DOHH2 (cell line): ENCODE results near the gene SMAD2.

Experiments
- H3F3A ChIP-seq: fragments of 200-600 bp; sonication (generic), shearing (Covaris generic); 2 replicates; pipeline ENCODE4 v1.6.0; 2016; ENCODE audit warnings: antibody characterized with exemption, mild to moderate bottlenecking; ENCODE audit not compliant: control insufficient read depth, insufficient read depth
- H3K27ac ChIP-seq: fragments of 200-600 bp; sonication (generic); 2 replicates; pipeline ENCODE4 v1.5.1; 2014; ENCODE audit warnings: low read depth, mild to moderate bottlenecking, low read length, moderate library complexity
- H3K27me3 ChIP-seq: fragments of 200-600 bp; sonication (generic); 2 replicates; pipeline ENCODE4 v1.6.1; 2014; ENCODE audit warnings: mild to moderate bottlenecking, low read length, mixed read lengths; ENCODE audit not compliant: control insufficient read depth
- H3K36me3 ChIP-seq: fragments of 200-600 bp; sonication (generic); 2 replicates; pipeline ENCODE4 v1.6.1; 2014; ENCODE audit warnings: mild to moderate bottlenecking, low read length, moderate library complexity, mixed read lengths; ENCODE audit not compliant: control insufficient read depth
- H3K4me1 ChIP-seq: fragments of 200-600 bp; sonication (generic); 2 replicates; pipeline ENCODE4 v1.6.1; 2014; ENCODE audit warnings: mild to moderate bottlenecking, low read length, mixed read lengths; ENCODE audit not compliant: control insufficient read depth
- H3K4me2 ChIP-seq: fragments of 200-600 bp; sonication (generic); 2 replicates; pipeline ENCODE4 v1.6.0; 2014; ENCODE audit warnings: mild to moderate bottlenecking, low read length, moderate library complexity
- H3K4me3 ChIP-seq: fragments of 200-600 bp; sonication (generic); 2 replicates; pipeline ENCODE4 v1.5.1; 2014; ENCODE audit warnings: mild to moderate bottlenecking, low read length, mixed read lengths
- H3K79me2 ChIP-seq: fragments of 200-600 bp; sonication (generic); 2 replicates; pipeline ENCODE4 v1.6.1; 2014; ENCODE audit warnings: mild to moderate bottlenecking, low read length, mixed read lengths; ENCODE audit not compliant: control insufficient read depth
- H3K9me2 ChIP-seq: fragments of 200-600 bp; sonication (generic); replicated peaks from 2 replicates; pipeline ENCODE4 v1.6.1; 2014; ENCODE audit warnings: mild to moderate bottlenecking, low read length, mixed read lengths; ENCODE audit not compliant: control insufficient read depth
- H3K9me3 ChIP-seq: fragments of 200-600 bp; sonication (generic); 2 replicates; pipeline ENCODE4 v1.6.1; 2014; ENCODE audit warnings: antibody characterized with exemption, low read length, mixed read lengths; ENCODE audit not compliant: control insufficient read depth, insufficient read depth
- H4K20me1 ChIP-seq: fragments of 200-600 bp; sonication (generic); 2 replicates; pipeline ENCODE4 v1.6.0; 2014; ENCODE audit warnings: low read depth, mild to moderate bottlenecking, antibody characterized with exemption, low read length, moderate library complexity; ENCODE audit not compliant: control insufficient read depth, insufficient read depth
- EZH2phosphoT487 ChIP-seq: fragments of 200-600 bp; sonication (generic); IDR thresholded peaks from 2 replicates; pipeline ENCODE4 v1.6.1; 2017; ENCODE audit warnings: borderline replicate concordance, mild to moderate bottlenecking, antibody characterized with exemption, low read length, moderate library complexity, mixed read lengths
- TF ChIP-seq, protein P1 (sequence below): fragments of 200-600 bp; sonication (generic); IDR thresholded peaks from one replicate; pipeline ENCODE4 v1.5.1; 2014; ENCODE audit warnings: antibody characterized with exemption, mild to moderate bottlenecking, low read depth, low read length; ENCODE audit not compliant: poor library complexity, severe bottlenecking

Gene SMAD2

DNA sequence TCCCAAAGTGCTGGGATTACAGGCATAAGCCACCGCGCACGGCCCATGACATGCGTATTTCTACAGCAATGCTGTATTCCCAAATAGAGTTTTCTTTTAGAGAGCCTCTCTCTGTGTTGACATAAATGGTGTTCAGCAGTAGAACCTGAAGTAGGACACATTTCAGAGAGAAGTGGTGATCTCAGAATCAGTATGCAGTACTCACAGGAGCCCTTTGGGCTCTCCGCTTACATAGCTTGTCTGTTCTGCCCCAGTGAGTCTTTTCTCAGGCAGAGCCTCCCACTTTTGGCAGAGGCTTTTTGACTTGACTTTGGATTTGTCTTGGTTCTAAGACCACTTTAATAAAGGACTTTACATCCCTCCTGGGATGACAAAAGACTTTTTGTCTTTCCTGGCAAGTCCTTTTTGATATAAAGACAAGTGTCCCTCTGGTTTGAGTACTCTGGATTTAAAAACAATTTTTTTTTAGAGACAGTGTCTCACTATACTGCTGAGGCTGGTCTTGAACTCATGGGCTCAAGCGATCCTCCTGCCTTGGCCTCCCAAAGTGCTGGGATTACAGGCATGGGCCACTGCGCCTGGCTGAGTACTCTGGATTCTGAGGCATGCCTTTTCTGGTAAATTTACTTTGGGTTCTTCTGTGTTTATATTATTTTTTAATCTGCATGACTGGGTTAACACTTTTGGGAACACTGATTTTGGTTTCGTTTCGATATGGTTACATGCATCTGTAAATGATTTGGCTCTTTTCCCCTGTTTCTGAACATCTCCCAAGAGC is 113.3 kb downstream of the SMAD2 start:
- no peak for TF ChIP-seq EZH2phosphoT487
- TF ChIP-seq, protein P1, sequence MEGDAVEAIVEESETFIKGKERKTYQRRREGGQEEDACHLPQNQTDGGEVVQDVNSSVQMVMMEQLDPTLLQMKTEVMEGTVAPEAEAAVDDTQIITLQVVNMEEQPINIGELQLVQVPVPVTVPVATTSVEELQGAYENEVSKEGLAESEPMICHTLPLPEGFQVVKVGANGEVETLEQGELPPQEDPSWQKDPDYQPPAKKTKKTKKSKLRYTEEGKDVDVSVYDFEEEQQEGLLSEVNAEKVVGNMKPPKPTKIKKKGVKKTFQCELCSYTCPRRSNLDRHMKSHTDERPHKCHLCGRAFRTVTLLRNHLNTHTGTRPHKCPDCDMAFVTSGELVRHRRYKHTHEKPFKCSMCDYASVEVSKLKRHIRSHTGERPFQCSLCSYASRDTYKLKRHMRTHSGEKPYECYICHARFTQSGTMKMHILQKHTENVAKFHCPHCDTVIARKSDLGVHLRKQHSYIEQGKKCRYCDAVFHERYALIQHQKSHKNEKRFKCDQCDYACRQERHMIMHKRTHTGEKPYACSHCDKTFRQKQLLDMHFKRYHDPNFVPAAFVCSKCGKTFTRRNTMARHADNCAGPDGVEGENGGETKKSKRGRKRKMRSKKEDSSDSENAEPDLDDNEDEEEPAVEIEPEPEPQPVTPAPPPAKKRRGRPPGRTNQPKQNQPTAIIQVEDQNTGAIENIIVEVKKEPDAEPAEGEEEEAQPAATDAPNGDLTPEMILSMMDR = no peak
- no peaks in the 10 kb centered on the region for H3K27me3 ChIP-seq
- no peak overlapping the region for H3K4me2 ChIP-seq
- H3K4me1 ChIP-seq = no peaks in the 10 kb centered on the region
- H4K20me1 ChIP-seq = no peaks in the 10 kb centered on the region
- H3K36me3 ChIP-seq = no peaks in the 10 kb centered on the region
- H3K9me3 ChIP-seq = no peaks in the 10 kb centered on the region
- 0 out of 2 replicates have a peak, but pooled peaks cover 2% of the 10 kb centered on the region for H3F3A ChIP-seq
- no peak overlapping the region for H3K4me3 ChIP-seq
- H3K9me2 ChIP-seq = no peaks in the 10 kb centered on the region
- H3K79me2 ChIP-seq = no peaks in the 10 kb centered on the region
- H3K27ac ChIP-seq = no peak overlapping the region

GRCh38 chr18:47815486-47816270 is 114.8 kb downstream of the SMAD2 start:
- no peak overlapping the region for H3K4me3 ChIP-seq
- no peaks in the 10 kb centered on the region for H3K9me2 ChIP-seq
- H3K4me1 ChIP-seq = peaks cover 4% of the 10 kb centered on the region; the same call in 1 of the 2 replicates
- no peak overlapping the region for H3K4me2 ChIP-seq
- no peaks in the 10 kb centered on the region for H4K20me1 ChIP-seq
- no peaks in the 10 kb centered on the region for H3K27me3 ChIP-seq
- no peaks in the 10 kb centered on the region for H3K9me3 ChIP-seq
- TF ChIP-seq, protein P1 = no peak
- no peak for TF ChIP-seq EZH2phosphoT487
- 0 out of 2 replicates have a peak, but pooled peaks cover 2% of the 10 kb centered on the region for H3F3A ChIP-seq
- H3K27ac ChIP-seq = no peak overlapping the region
- no peaks in the 10 kb centered on the region for H3K79me2 ChIP-seq
- no peaks in the 10 kb centered on the region for H3K36me3 ChIP-seq

DNA sequence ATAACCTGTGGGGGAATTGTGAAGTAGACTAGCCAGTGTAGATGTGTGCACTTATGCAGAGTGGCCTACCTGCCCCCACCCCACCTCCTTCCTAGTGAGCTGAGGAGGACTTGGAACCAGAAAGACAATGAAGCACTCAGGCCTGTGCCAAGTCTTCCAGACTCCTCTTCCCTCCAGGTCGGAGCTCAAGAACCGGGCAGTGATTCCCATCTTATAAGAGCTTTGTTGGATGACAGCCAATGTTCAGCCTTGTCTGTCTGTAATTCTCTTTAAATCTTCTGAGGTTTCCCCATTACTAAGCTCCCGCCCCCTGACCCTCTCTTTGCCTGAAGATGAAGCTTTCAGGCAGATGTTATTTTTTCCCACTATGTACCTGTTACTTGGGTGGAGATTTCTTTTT is 121.0 kb downstream of the SMAD2 start:
- no peaks in the 10 kb centered on the region for H3K9me3 ChIP-seq
- H3K79me2 ChIP-seq = no peaks in the 10 kb centered on the region
- no peak overlapping the region for H3K27ac ChIP-seq
- H3K27me3 ChIP-seq = no peaks in the 10 kb centered on the region
- H3K4me3 ChIP-seq = no peak overlapping the region
- no peaks in the 10 kb centered on the region for H3K9me2 ChIP-seq
- H3K36me3 ChIP-seq = no peaks in the 10 kb centered on the region
- H3F3A ChIP-seq = no peaks in the 10 kb centered on the region
- H3K4me2 ChIP-seq = no peak overlapping the region
- no peaks in the 10 kb centered on the region for H4K20me1 ChIP-seq
- peaks cover 6% of the 10 kb centered on the region; the same call in 1 of the 2 replicates for H3K4me1 ChIP-seq
- TF ChIP-seq, protein P1 = no peak
- TF ChIP-seq EZH2phosphoT487 = no peak
